Inflammatory macrophage (primary cell): ENCODE data around the gene SP6.

ENCODE experiments used
- DNase-seq, 2 donors: peaks; one replicate each; pipeline ENCODE4 v3.0.0-alpha.2; 2020 to 2022

SP6 gene

GRCh38 chr17:47810200-47810821, 40.7 kb downstream of the SP6 start:
- no peak for DNase-seq

GRCh38 chr17:47808830-47809480, 42.0 kb downstream of the SP6 start:
- no peak for DNase-seq

GRCh38 chr17:47808036-47808829, 42.7 kb downstream of the SP6 start:
- no peak for DNase-seq

GRCh38 chr17:47807421-47807820, 43.5 kb downstream of the SP6 start:
- DNase-seq, result no peak

- no peak for DNase-seq
Measured at GRCh38 chr17:47806913-47807255, 44.1 kb downstream of the SP6 start.

- no peak for DNase-seq
Measured at GRCh38 chr17:47806026-47806912, 44.7 kb downstream of the SP6 start.

DNA sequence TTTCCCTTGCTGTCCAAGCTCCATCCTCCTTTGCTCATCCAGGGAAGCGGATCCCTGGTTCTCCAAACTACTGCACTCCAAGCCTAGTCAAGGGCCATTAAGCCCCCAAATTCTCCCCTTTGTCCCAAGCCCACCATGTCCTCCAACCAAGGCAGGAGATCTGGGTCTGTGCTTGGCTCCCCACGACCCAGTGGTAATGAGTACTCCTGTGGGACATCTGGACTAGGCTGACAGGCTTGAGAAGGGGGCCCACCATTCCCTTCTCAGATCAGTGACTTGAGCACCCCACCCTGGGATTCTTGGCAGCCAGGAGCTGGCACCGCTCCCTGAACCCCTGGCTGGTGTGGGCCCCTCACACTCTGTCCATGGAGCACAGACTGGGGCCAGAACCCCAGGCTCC, 46.5 kb downstream of the SP6 start:
- DNase-seq, result no peak

DNA sequence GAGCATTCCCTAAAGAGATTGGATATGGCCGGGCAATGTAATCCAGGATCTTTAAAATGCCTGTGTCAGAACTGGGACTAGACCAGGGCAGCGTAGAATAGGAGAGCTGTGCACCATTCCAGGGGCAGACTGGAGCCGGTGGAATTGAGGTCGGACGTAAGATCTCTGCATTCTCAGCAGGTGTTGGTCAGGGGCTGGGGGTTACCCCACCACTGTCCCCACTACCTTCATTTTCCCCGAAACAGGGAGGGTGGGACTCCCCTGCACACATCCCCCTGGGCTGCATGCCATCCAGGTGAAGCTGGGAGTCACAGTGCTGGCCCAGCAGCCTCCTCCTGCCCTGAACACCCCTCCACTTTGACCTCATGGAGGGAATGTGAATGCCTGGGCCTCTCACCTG, 47.2 kb downstream of the SP6 start:
- DNase-seq, result no peak

GRCh38 chr17:47803201-47803600, 47.8 kb downstream of the SP6 start:
- no peak for DNase-seq

DNA sequence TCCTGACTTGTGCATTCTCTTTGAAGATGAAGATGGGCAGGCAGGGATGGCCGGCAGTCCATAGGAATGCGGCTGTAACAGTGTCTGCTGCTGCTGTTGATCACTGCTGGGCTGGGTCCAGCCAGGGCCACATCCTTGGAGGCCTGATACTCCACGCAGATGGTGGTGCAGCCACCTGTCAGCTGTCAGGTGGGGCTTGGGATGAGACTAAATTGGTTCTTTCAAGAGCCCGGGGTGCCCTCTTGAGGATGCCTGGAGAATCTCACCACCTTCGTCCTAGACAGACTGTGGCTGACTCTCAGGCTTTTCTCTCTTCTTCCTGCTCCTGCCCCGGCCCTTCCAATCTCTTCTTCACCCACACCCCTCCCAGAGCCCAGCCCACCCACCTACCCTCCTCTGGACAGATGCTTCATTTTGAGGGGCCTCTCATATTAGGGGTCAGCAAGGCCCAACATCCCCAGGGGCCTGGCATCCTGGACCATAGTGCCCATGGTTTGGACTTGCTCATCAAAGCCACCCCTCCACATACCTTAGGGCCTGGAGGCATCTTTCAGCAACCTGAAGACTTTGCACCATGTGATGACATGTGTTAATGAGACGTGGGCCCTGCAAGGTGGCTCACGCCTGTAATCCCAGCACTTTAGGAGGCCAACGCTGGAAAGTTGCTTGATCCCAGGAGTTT, 48.5 kb downstream of the SP6 start:
- DNase-seq, result peak; percentile 7 to 43

DNA sequence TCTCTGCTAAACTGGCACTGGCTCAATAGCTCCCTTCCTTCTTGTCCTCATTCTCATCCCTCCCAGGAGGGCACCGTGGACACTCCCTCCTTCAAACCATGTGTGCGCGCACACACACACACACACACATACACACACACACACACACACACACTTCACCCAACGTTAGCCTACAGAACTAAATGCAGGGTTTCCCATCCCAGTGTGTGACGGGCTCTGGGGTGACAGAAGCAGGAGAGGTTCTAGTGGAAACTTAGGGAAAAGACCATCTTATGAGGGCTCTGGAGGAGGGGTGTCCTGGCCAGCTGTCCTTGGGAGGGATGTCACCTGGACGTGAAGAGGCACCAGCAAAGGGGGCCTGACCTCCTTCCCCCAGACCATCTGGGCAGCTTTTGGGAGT, 49.1 kb downstream of the SP6 start:
- DNase-seq, result no peak

DNA sequence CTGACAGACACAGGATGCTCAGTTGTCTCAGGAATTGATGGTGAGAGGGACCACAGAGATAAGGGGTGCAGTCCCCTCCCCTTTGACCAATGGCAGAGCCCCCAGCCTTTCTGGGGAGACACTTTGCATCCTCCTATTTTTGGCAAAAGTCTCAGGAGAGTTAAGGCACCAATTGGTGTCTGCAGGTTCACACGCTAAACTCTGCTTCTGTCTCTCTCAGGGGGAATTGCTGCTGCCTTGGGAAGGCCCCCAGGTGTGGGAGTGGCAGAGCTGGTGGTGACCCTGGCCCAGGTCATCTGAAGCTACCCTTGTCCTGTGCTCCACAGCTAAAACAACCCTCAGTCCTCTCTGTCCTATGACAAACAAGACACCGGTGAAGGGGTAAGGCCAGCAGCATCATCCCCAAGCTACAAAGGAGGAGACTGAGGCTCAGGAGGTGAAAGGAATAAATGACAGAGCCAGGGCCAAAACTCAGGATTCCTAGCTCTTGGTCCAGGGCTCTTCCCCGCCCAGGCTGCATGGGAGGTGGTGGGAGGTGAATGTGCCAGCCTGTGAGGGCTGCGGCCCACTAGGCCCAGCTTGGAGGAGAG, 49.7 kb downstream of the SP6 start:
- no peak for DNase-seq

- DNase-seq, result no peak
Measured at GRCh38 chr17:47800686-47801085, 50.3 kb downstream of the SP6 start.

DNA sequence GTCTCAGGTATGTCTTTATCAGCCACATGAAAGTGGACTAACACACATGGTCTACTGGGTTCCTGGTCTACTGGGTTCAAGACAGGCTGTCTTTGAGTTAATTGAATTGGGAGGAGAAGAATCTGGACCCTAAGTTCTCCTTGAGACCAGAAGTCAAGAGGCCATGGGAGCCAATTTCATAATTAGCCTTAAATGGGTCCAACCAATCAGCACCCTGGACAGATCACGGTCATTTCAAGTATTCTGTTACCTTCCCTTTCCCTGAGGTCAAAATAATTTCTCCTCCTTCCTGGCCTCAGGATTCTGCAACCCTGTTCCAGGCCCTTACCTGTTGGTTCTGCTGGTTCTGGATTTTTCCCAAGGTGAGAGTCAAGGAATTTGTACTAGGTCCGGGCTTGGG, 53.2 kb downstream of the SP6 start:
- DNase-seq, result no peak
